ENCODE measurements around the gene DDN.

DNA sequence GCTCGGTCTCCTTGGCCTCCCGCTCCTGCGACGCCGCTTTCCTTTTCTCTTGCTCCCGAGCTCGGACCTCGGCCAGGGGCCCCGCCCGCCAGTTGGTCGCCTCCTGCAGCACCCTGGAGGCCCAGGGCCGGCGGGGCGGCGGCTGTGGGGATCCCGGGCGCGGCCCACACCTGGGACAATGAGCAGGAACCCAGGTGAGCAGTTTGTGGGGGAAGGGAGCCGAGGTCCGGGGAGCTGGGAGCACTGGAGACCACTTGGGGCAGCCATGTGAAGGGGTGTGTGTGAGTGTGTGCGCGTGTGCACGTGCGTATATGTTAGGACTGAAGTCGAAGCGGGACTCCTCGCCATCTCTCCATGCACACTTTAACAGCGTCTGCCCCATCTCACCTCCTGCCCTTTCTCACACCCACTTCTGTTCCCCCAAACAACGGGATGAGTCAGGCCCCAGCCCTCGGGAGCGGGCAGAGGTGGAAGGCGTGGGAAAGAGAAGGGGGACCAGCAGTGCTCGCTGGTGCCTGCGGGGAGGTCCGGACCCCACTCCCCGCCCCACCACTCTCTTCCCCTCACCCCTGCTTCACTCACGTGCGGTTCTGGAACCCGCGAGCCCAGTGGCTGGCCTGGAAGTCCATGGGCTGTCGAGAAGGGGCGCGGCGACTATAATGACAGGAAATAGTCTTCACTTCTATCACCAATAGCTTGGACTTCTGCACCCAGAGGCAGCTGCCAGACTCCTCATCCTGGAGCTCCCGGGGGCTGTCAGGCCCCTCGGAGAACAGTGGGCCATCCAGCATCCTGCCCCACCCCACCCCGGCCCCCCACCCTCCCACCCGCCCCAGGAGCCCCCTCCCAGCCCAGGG is 450 bp downstream of the DDN start:
- TF ChIP-seq SRF (CRISPR knock-in tag; IDR thresholded peaks at IDR 0.05) (no peak), JUNB (CRISPR knock-in tag; conservative IDR thresholded peaks at IDR 0.05) (no peak), ZBTB7A (IDR thresholded peaks at IDR 0.05; ENCODE audit: borderline replicate concordance, control insufficient read depth, low read depth, low read length) (no peak; the same call in 1 of the 2 replicates), RFX1 (IDR thresholded peaks at IDR 0.05) (no peak), MAFG (tag; conservative IDR thresholded peaks at IDR 0.05) (no peak), EP300 (IDR thresholded peaks at IDR 0.05; ENCODE audit: low read length) (no peak), CEBPB (tag; IDR thresholded peaks at IDR 0.05) (no peak), POLR2AphosphoS2 (IDR thresholded peaks at IDR 0.05; ENCODE audit: low read length) (no peak)
- TF ChIP-seq, protein P1, sequence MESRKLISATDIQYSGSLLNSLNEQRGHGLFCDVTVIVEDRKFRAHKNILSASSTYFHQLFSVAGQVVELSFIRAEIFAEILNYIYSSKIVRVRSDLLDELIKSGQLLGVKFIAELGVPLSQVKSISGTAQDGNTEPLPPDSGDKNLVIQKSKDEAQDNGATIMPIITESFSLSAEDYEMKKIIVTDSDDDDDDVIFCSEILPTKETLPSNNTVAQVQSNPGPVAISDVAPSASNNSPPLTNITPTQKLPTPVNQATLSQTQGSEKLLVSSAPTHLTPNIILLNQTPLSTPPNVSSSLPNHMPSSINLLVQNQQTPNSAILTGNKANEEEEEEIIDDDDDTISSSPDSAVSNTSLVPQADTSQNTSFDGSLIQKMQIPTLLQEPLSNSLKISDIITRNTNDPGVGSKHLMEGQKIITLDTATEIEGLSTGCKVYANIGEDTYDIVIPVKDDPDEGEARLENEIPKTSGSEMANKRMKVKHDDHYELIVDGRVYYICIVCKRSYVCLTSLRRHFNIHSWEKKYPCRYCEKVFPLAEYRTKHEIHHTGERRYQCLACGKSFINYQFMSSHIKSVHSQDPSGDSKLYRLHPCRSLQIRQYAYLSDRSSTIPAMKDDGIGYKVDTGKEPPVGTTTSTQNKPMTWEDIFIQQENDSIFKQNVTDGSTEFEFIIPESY (CRISPR knock-in tag; IDR thresholded peaks at IDR 0.05): peak; percentile 70; the same call in 1 of the 2 replicates

Measured in K562 (cell line).